SJSA1 (cell line): Measurements from ENCODE around the gene TUBGCP3. TPM values are rescaled to one million over a fixed set of nuclear protein-coding genes. Genes with fewer than 3 reads are reported as not detected.
"Not testable (repeated sequence)": the region's sequence is repeated elsewhere in the genome, so short reads cannot be mapped to it uniquely, and the experiment has no call there.

Experiments used
- DNase-seq, 2 experiments: peaks; one replicate each; pipeline ENCODE4 v3.0.0-alpha.2; 2015 to 2020; ENCODE audit warnings: low spot score in 2 of 2, low read depth in 1 of 2
- H3K27ac ChIP-seq: fragments of 250-450 bp; sonication (Bioruptor Pico); 2 replicates; pipeline ENCODE4 v1.5.1; 2020; ENCODE audit warnings: mild to moderate bottlenecking, moderate library complexity
- H3K27me3 ChIP-seq: fragments of 250-450 bp; sonication (Bioruptor Pico); replicated peaks from 2 replicates; pipeline ENCODE4 v1.5.1; 2020; ENCODE audit warnings: mild to moderate bottlenecking, moderate library complexity
- H3K36me3 ChIP-seq: fragments of 250-450 bp; sonication (Bioruptor Pico); 2 replicates; pipeline ENCODE4 v1.5.1; 2020; ENCODE audit warnings: mild to moderate bottlenecking
- H3K4me1 ChIP-seq: fragments of 250-450 bp; sonication (Bioruptor Pico); replicated peaks from 2 replicates; pipeline ENCODE4 v1.6.1; 2021; ENCODE audit warnings: mild to moderate bottlenecking
- H3K4me3 ChIP-seq: fragments of 250-450 bp; sonication (Bioruptor Pico); 2 replicates; pipeline ENCODE4 v1.5.1; 2020; ENCODE audit warnings: mild to moderate bottlenecking
- H3K9me3 ChIP-seq: fragments of 250-450 bp; sonication (Bioruptor Pico); replicated peaks from 2 replicates; pipeline ENCODE4 v1.5.1; 2020; ENCODE audit warnings: mild to moderate bottlenecking
- total RNA-seq: library from RNA; depleted of rRNA; stranded (reverse); fragments of >200 nt; shearing (Covaris generic); gene quantifications from 2 replicates; pipeline ENCODE4 v1.2.3, GENCODE V29; 2014; rRNA removed

The TUBGCP3 gene
- total RNA-seq, result 23.6 and 37.3 TPM in 2 replicates

- Histone ChIP-seq H3K27me3 (no peaks in the 10 kb centered on the region), H3K4me3 (peak within 1 kb of the TSS; percentile 95), H3K36me3 (peaks cover 17% of the 10 kb centered on the region), H3K4me1 (peaks cover 18% of the 10 kb centered on the region), H3K27ac (peak within 1 kb of the TSS; percentile 94), H3K9me3 (0 out of 2 replicates have a peak, but pooled peaks cover 3% of the 10 kb centered on the region)
- DNase-seq, result peak; percentile 95 to 97
Measured at GRCh38 chr13:112587764-112588489, at the start of gene TUBGCP3. Gene TUBGCP3 (minus strand): TSS chr13:112588153. CDS start chr13:112587980, 173 bp downstream.

GRCh38 chr13:112637017-112637801 lies 49.3 kb upstream of the TUBGCP3 start:
- H3K4me3 ChIP-seq, result no peak overlapping the region
- no peak for DNase-seq
- peaks cover 7% of the 10 kb centered on the region; the same call in 1 of the 2 replicates for H3K27me3 ChIP-seq
- no peaks in the 10 kb centered on the region for H3K36me3 ChIP-seq
- no peak overlapping the region for H3K27ac ChIP-seq
- H3K4me1 ChIP-seq, result no peaks in the 10 kb centered on the region
- no peaks in the 10 kb centered on the region for H3K9me3 ChIP-seq

DNA sequence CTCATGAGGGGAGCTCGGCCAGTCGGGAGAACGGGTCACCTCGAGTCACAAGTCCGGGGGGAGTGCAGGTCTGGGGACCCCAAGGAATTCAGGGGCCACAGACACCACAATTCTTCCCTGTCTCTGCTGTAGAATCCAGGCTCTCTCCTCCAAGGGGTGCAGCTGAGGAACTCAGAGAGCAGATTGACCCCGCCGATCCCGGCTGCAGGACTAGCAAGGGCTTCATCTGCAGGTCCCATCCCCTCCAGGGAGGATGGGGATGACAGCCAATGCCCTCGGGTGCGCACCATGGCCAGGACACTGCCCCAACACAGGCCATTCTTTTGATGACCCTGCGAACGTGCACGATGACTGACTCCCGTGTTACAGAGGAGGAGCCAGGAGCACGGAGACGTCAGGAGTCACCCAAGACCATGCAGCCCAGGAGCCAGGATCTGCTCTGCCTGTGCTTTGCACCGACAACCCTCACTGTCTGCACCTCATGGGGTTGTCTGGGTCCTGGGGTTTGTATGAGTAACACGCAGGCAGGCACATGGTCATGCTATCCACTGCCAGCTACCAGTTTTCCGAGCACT lies 48.5 kb upstream of the TUBGCP3 start:
- H3K27me3 ChIP-seq, result peaks cover 9% of the 10 kb centered on the region

DNA sequence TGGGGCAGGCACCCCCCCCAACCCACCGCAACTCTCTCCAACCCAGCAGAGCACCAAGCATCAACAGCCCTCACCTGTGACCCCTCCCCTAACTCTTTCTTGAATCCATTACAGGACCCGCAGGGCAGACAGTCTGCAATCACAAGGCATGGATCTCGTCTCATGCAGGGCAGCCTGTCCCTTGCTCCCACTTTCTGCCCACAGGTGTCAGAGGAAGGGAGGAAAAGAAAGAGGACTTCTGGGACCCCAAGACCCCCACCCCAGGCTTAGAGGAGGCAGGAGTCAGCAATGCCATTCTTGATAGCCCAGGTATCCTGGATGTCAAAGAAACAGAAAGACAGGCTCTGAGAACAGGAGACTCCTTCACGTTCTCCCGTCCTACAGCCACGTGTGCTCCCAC lies 47.4 kb upstream of the TUBGCP3 start:
- no peaks in the 10 kb centered on the region for H3K36me3 ChIP-seq
- H3K4me1 ChIP-seq, result peaks cover 5% of the 10 kb centered on the region; the same call in 1 of the 2 replicates
- no peak overlapping the region for H3K27ac ChIP-seq
- H3K9me3 ChIP-seq, result no peaks in the 10 kb centered on the region
- peaks cover 16% of the 10 kb centered on the region for H3K27me3 ChIP-seq
- H3K4me3 ChIP-seq, result no peak overlapping the region
- no peak for DNase-seq

More for the DNA sequence above, 48.5 kb upstream of the TUBGCP3 start:
- Histone ChIP-seq H3K4me1 (peaks cover under 1% of the 10 kb centered on the region; the same call in 1 of the 2 replicates), H3K36me3 (no peaks in the 10 kb centered on the region), H3K4me3 (no peak overlapping the region), H3K9me3 (no peaks in the 10 kb centered on the region), H3K27ac (no peak overlapping the region)
- DNase-seq, result no peak

- Histone ChIP-seq H3K27ac (no peak overlapping the region), H3K4me3 (no peak overlapping the region), H3K36me3 (no peaks in the 10 kb centered on the region), H3K9me3 (no peaks in the 10 kb centered on the region), H3K27me3 (peaks cover 19% of the 10 kb centered on the region), H3K4me1 (peaks cover 5% of the 10 kb centered on the region; the same call in 1 of the 2 replicates)
- no peak for DNase-seq
Measured at GRCh38 chr13:112634102-112634501, 46.1 kb upstream of the TUBGCP3 start.

DNA sequence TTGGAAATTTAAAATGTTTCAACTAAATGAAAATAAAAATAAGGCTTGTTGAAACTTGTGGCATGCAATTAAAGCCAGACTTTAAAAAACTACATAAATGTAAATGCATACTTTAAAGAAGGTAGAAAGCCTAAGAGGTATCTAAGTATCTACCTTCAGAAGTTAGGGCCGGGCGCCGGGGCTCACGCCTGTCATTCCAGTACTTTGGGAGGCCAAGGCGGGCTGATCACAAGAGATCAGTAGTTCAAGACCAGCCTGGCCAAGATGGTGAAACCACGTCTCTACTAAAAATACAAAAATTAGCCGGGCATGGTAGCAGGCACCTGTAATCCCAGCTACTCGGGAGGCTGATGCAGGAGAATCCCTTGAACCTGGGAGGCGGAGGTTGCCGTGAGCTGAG lies 42.3 kb upstream of the TUBGCP3 start:
- H3K9me3 ChIP-seq, H3K4me3 ChIP-seq, H3K36me3 ChIP-seq, H3K4me1 ChIP-seq, H3K27ac ChIP-seq, DNase-seq: not testable (repeated sequence)
- H3K27me3 ChIP-seq, result peaks cover 35% of the 10 kb centered on the region

DNA sequence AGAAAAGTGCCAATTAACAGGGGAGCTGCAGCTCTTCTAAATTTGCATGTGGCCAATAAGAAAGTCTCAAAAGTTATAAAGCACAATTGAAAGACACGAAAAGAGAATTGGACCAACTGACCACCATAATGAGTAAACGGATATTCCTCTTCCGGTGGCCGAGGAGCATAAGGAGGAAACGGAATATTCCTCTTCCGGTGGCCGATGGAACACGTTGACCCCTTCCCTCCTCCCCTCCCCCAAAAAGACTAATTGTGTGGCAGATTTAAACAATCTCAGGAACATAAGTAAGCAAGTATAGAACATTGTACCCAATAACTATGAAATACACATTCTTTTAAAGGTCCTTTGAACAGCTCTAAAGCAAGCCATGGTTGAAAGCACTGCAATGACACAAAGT lies 41.2 kb upstream of the TUBGCP3 start:
- Histone ChIP-seq H3K27ac (no peak overlapping the region), H3K4me3 (no peak overlapping the region), H3K27me3 (peaks cover 42% of the 10 kb centered on the region), H3K36me3 (no peaks in the 10 kb centered on the region), H3K4me1 (peaks cover 5% of the 10 kb centered on the region; the same call in 1 of the 2 replicates), H3K9me3 (0 out of 2 replicates have a peak, but pooled peaks cover 2% of the 10 kb centered on the region)
- DNase-seq, result peak in 1 of 2 experiments; percentile 11

DNA sequence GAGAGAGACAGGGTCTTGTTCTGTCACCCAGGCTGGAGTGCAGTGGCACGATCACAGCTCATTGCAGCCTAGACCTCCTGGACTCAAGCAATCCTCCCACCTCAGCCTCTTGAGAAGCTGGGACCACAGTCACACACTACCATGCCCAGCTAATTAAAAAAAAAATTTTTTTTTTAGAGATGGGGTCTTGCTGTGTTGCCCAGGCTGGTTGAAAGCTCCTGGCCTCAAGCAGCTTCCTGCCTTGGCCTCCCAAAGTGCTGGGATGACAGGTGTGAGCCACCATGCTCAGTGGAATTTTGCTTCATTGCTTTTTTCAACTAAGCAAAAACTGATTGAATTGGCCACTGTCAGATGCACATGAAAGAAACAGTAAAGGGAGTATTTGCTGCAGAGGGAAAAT lies 39.7 kb upstream of the TUBGCP3 start:
- DNase-seq, result peak in 1 of 2 experiments; percentile 3
- H3K4me3 ChIP-seq, H3K36me3 ChIP-seq, H3K27ac ChIP-seq, H3K9me3 ChIP-seq, H3K4me1 ChIP-seq: not testable (repeated sequence)
- peaks cover 57% of the 10 kb centered on the region for H3K27me3 ChIP-seq

DNA sequence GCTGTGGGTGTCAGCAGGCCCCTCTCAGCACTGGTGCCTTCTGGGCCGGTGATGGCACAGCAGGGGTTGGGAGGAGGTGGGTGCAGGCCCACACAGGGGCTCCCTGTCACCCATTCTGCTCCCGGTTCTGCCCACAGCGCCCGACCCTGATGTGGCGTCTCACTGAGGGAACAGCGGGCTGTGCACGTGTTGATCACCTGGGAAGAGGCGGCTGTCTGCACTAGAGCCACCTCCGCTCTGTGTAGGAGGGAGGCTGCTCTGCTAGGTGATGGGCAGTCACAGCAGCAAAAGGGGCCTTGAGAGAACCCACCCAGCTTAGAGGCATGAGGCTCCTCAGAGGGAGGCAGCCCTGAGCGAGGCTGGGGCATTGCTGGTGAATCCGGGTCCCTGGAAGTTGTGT lies 39.2 kb upstream of the TUBGCP3 start:
- H3K36me3 ChIP-seq, result no peaks in the 10 kb centered on the region
- H3K9me3 ChIP-seq, result peaks cover 2% of the 10 kb centered on the region; the same call in 1 of the 2 replicates
- H3K27ac ChIP-seq, result no peak overlapping the region
- H3K4me3 ChIP-seq, result no peak overlapping the region
- DNase-seq, result peak in 1 of 2 experiments; percentile 14
- peaks cover 5% of the 10 kb centered on the region; the same call in 1 of the 2 replicates for H3K4me1 ChIP-seq
- H3K27me3 ChIP-seq, result peaks cover 62% of the 10 kb centered on the region

GRCh38 chr13:112626761-112627160 lies 38.8 kb upstream of the TUBGCP3 start:
- H3K36me3 ChIP-seq, result no peaks in the 10 kb centered on the region
- peaks cover 2% of the 10 kb centered on the region; the same call in 1 of the 2 replicates for H3K9me3 ChIP-seq
- peaks cover 5% of the 10 kb centered on the region; the same call in 1 of the 2 replicates for H3K4me1 ChIP-seq
- no peak overlapping the region for H3K4me3 ChIP-seq
- DNase-seq, result no peak
- H3K27me3 ChIP-seq, result peaks cover 66% of the 10 kb centered on the region
- no peak overlapping the region for H3K27ac ChIP-seq

GRCh38 chr13:112626124-112626523 lies 38.2 kb upstream of the TUBGCP3 start:
- peaks cover 69% of the 10 kb centered on the region for H3K27me3 ChIP-seq
- no peak overlapping the region for H3K27ac ChIP-seq
- no peak overlapping the region for H3K4me3 ChIP-seq
- H3K36me3 ChIP-seq, result no peaks in the 10 kb centered on the region
- H3K9me3 ChIP-seq, result peaks cover 2% of the 10 kb centered on the region; the same call in 1 of the 2 replicates
- peak in 1 of 2 experiments; percentile 10 for DNase-seq
- H3K4me1 ChIP-seq, result peaks cover 1% of the 10 kb centered on the region; the same call in 1 of the 2 replicates

DNA sequence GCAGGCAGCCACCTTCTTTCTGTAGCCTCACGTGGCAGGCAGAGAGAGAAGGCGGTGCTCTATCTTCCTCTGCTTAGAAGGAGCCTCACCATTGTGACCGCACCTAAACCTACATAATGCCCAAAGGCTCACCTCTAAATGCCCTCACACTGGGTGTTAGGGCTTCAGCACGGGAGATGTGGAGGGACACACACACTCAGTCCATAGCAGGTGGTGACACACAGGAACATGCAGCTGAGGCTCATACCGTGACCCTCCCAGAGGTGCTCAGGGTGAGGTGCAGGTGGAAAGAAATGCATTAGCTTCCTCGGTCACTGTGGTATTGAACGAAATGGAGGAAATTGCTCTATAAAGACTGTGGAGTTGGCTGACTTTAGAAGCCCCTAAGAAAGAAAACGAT lies 37.7 kb upstream of the TUBGCP3 start:
- Histone ChIP-seq H3K4me1 (no peaks in the 10 kb centered on the region), H3K9me3 (peaks cover 2% of the 10 kb centered on the region; the same call in 1 of the 2 replicates), H3K27me3 (peaks cover 69% of the 10 kb centered on the region), H3K27ac (no peak overlapping the region), H3K36me3 (no peaks in the 10 kb centered on the region), H3K4me3 (no peak overlapping the region)
- DNase-seq, result peak in 1 of 2 experiments; percentile 15

DNA sequence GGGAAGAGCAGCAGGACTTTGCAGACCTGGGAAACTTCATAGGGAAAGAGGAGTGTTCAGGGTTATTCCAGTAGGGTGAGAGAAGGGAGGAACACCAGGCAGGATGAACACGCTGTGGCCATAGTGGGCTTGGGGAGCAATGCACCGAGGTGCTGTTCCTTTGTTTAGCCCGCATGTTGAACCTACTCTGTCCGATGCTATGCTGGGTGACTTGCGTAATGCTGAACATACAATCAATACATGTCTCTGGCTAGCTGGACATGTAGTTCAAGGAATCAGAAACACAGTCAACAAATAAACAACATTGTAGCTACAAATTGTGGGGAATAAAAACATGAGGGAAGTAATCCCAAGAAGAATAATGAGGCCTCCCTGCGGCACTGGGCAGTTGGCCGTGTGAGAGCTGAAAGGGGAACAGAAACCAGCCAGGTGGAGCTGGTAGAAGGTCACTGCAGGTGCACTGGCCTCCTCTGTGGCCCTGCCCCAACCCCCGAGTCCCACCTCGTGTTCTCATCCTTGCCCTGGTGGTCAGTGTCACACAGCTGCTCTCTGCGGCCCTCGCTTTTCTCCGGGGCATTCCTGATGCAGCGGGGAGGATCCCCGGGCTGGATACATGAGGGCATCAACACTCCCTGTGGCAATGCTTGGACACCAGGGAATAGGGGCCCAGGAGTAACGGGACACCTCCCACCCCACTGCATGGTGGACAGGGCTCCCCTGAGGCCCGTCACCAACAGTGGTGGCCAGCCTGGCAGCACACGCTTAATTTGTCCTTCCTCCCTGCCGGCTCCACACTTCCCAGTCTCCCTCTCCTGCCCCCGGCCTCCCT lies 36.9 kb upstream of the TUBGCP3 start:
- DNase-seq, result peak in 1 of 2 experiments; percentile 15
- Histone ChIP-seq H3K4me1 (no peaks in the 10 kb centered on the region), H3K27ac (no peak overlapping the region), H3K9me3 (peaks cover 2% of the 10 kb centered on the region; the same call in 1 of the 2 replicates), H3K27me3 (peaks cover 70% of the 10 kb centered on the region), H3K4me3 (no peak overlapping the region), H3K36me3 (no peaks in the 10 kb centered on the region)
